CD14-positive monocyte (primary cell): ENCODE data around the gene IRF8. TPM values are rescaled to one million over a fixed set of nuclear protein-coding genes. Genes with fewer than 3 reads are reported as not detected.
A peak's percentile ranks its signal among the peaks of the same experiment; 100 is the strongest.

Experiments
- DNase-seq, 3 donors: peaks; one replicate each; pipeline ENCODE4 v3.0.0-alpha.2; 2011 to 2022
- H2AFZ ChIP-seq: 2 replicates; pipeline ENCODE4 v1.6.0; 2012; ENCODE audit warnings: mild to moderate bottlenecking, low read depth, low read length, inconsistent platforms; ENCODE audit not compliant: insufficient read depth, poor library complexity, severe bottlenecking
- H3K27ac ChIP-seq, 2 donors: 1 replicate in 1 of 2; 2 replicates in 1 of 2; pipeline ENCODE4 v1.5.1; 2012 to 2013; ENCODE audit warnings: low read length in 2 of 2, control low read depth in 1 of 2, inconsistent platforms in 1 of 2, low read depth in 1 of 2, mild to moderate bottlenecking in 1 of 2
- H3K27me3 ChIP-seq, 2 donors: one replicate each; pipeline versions ENCODE4 v1.6.0 to v1.6.1; 2011 to 2013; ENCODE audit warnings: low read length in 2 of 2; ENCODE audit not compliant: control insufficient read depth in 2 of 2, insufficient read depth in 2 of 2
- H3K36me3 ChIP-seq, 2 donors: replicated peaks in 1 of 2; 1 replicate in 1 of 2; 2 replicates in 1 of 2; pipeline versions ENCODE4 v1.5.1 to v1.6.1; 2012 to 2013; ENCODE audit warnings: low read length in 2 of 2, control low read depth in 1 of 2, inconsistent platforms in 1 of 2, mild to moderate bottlenecking in 1 of 2; ENCODE audit not compliant: insufficient read depth in 2 of 2, control insufficient read depth in 1 of 2
- H3K4me1 ChIP-seq, 2 donors: 1 replicate in 1 of 2; 2 replicates in 1 of 2; pipeline versions ENCODE4 v1.5.1 to v1.6.1; 2012 to 2013; ENCODE audit warnings: low read length in 2 of 2, control low read depth in 1 of 2, inconsistent platforms in 1 of 2, mild to moderate bottlenecking in 1 of 2, moderate library complexity in 1 of 2; ENCODE audit not compliant: insufficient read depth in 2 of 2, control insufficient read depth in 1 of 2
- H3K4me2 ChIP-seq: replicated peaks from 2 replicates; pipeline ENCODE3; 2012; ENCODE audit warnings: low read length, moderate library complexity, mild to moderate bottlenecking; ENCODE audit not compliant: poor library complexity, severe bottlenecking; ENCODE audit errors: extremely low read depth
- H3K4me3 ChIP-seq, 3 experiments: fragments of 200-600 bp in 1 of 3; sonication (generic) in 1 of 3; replicated peaks in 1 of 3; 1 replicate in 2 of 3; 2 replicates in 1 of 3; pipeline ENCODE4 v1.5.1; 2011 to 2013; ENCODE audit warnings: low read length in 3 of 3, mild to moderate bottlenecking in 3 of 3, control low read depth in 2 of 3, low read depth in 2 of 3, inconsistent platforms in 1 of 3, moderate library complexity in 1 of 3
- H3K79me2 ChIP-seq: 2 replicates; pipeline ENCODE4 v1.6.0; 2012; ENCODE audit warnings: mild to moderate bottlenecking, control low read depth, inconsistent platforms, low read length, moderate library complexity; ENCODE audit not compliant: insufficient read depth
- H3K9ac ChIP-seq: 2 replicates; pipeline ENCODE4 v1.6.0; 2017; ENCODE audit warnings: low read length, mild to moderate bottlenecking; ENCODE audit not compliant: insufficient read depth, poor library complexity, severe bottlenecking
- H3K9me3 ChIP-seq, 2 donors: replicated peaks in 1 of 2; 1 replicate in 1 of 2; 2 replicates in 1 of 2; pipeline versions ENCODE4 v1.5.1 to v1.6.1; 2012 to 2013; ENCODE audit warnings: low read length in 2 of 2, control low read depth in 1 of 2; ENCODE audit not compliant: control insufficient read depth in 1 of 2, insufficient read depth in 1 of 2
- H4K20me1 ChIP-seq: 2 replicates; pipeline ENCODE4 v1.6.0; 2012; ENCODE audit warnings: mild to moderate bottlenecking, low read length, control low read depth, moderate library complexity; ENCODE audit not compliant: insufficient read depth
- H3K27ac Mint-ChIP-seq, 7 donors: one replicate each; pipeline ENCODE4 v1.8.0; 2020; ENCODE audit warnings: mild to moderate bottlenecking in 7 of 7, mixed read lengths in 7 of 7, moderate library complexity in 6 of 7, inconsistent platforms in 2 of 7
- H3K27me3 Mint-ChIP-seq, 3 donors: one replicate each; pipeline ENCODE4 v1.8.0; 2021 to 2022; ENCODE audit warnings: low read depth in 3 of 3, mild to moderate bottlenecking in 3 of 3, mixed read lengths in 3 of 3, moderate library complexity in 3 of 3, inconsistent platforms in 1 of 3
- H3K36me3 Mint-ChIP-seq, 2 donors: one replicate each; pipeline ENCODE4 v1.8.0; 2020; ENCODE audit warnings: mixed read lengths in 2 of 2, inconsistent platforms in 1 of 2, mild to moderate bottlenecking in 1 of 2
- H3K4me1 Mint-ChIP-seq: one replicate; pipeline ENCODE4 v1.8.0; 2020; ENCODE audit warnings: mild to moderate bottlenecking, mixed read lengths
- H3K4me3 Mint-ChIP-seq, 2 donors: one replicate each; pipeline ENCODE4 v1.8.0; 2020; ENCODE audit warnings: mild to moderate bottlenecking in 2 of 2, mixed read lengths in 2 of 2, moderate library complexity in 1 of 2
- H3K9me3 Mint-ChIP-seq, 7 donors: one replicate each; pipeline ENCODE4 v1.8.0; 2020 to 2022; ENCODE audit warnings: mixed read lengths in 7 of 7, mild to moderate bottlenecking in 6 of 7, moderate library complexity in 6 of 7, inconsistent platforms in 2 of 7
- WGBS: methylation state at CpG from one replicate; pipeline ENCODE4 v1.1.5; 2013; ENCODE audit warnings: missing lambda C conversion rate; ENCODE audit not compliant: insufficient coverage; 5-methylcytosine and 5-hydroxymethylcytosine counted together
- intact Hi-C, 2 donors: fragments of 100-400 bp; cut with micrococcal nuclease; formaldehyde crosslinking; loops; one replicate each; pipeline versions ENCODE4 v1.15.0 to v1.15.1; 2023
- polyA plus RNA-seq, 3 donors: library from polyadenylated mRNA; depleted of rRNA in 1 of 3; unstranded in 2 of 3; stranded (reverse) in 1 of 3; fragments of 300-500 nt in 2 of 3; fragments of >200 nt in 1 of 3; fragmentation: Illumina TruSeq in 2 of 3; gene quantifications; 1 replicate in 2 of 3; 2 replicates in 1 of 3; pipeline ENCODE4 v1.2.3, GENCODE V29; 2012 to 2021
- TF ChIP-seq, protein P1 (sequence below): fragments of 200-600 bp; IDR thresholded peaks from one replicate; pipeline ENCODE4 v1.8.0; 2022; ENCODE audit warnings: antibody characterized with exemption, mild to moderate bottlenecking

The IRF8 gene
- polyA plus RNA-seq, 3 donors, result 157 to 187 (median 184) TPM

DNA sequence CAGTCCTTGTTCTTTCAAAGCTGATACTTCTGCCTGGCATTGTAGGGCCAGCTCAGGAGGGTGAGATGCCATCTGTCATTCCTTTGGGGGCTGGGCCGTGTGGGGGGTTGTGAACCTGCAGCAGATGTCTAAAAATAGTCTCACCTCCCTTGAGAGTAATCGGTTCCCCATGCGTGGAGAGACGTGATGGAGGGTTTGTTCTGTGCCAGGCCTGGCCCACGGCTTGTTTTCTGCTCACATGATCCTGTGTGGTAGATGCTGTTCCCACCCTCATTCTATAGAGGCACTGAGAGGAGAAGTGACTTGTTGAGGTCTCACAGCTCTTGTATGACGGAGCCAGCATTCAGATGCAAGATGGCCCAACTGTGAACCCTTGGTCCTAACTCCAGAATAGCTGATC lies 4.6 kb downstream of the IRF8 start:
- H3K27ac Mint-ChIP-seq, result peak overlapping the region; percentile 92 to 97 (median 93)
- H3K79me2 ChIP-seq, result peaks cover 99% of the 10 kb centered on the region
- peaks cover 69% of the 10 kb centered on the region for H4K20me1 ChIP-seq
- peak overlapping the region; percentile 96 for H3K4me2 ChIP-seq
- peaks cover 62 to 72% of the 10 kb centered on the region in 2 donors for H3K36me3 Mint-ChIP-seq
- no peaks in the 10 kb centered on the region for H3K9me3 Mint-ChIP-seq
- peak overlapping the region; percentile 49 to 89 for H3K27ac ChIP-seq
- peaks cover 0 to 2% (median under 1%) of the 10 kb centered on the region in 3 donors for H3K27me3 Mint-ChIP-seq
- intact Hi-C loops, result loop anchor here (2.0 to 10.0 kb wide), 6 partner anchors 44 to 114 kb away; no protein-coding TSS in a partner anchor
- no peaks in the 10 kb centered on the region for H3K9me3 ChIP-seq
- DNase-seq, result peak in 2 of 3 donors; percentile 40 to 53
- peak overlapping the region; percentile 9 for H3K9ac ChIP-seq
- peaks cover 86% of the 10 kb centered on the region for H3K4me1 Mint-ChIP-seq
- WGBS, result 10% methylated on average over 2 of the region's 6 CpGs
- peak overlapping the region; percentile 91 to 96 for H3K4me3 Mint-ChIP-seq
- H3K4me3 ChIP-seq, result peak overlapping the region in 1 of 3 experiments; percentile 97
- TF ChIP-seq, protein P1, sequence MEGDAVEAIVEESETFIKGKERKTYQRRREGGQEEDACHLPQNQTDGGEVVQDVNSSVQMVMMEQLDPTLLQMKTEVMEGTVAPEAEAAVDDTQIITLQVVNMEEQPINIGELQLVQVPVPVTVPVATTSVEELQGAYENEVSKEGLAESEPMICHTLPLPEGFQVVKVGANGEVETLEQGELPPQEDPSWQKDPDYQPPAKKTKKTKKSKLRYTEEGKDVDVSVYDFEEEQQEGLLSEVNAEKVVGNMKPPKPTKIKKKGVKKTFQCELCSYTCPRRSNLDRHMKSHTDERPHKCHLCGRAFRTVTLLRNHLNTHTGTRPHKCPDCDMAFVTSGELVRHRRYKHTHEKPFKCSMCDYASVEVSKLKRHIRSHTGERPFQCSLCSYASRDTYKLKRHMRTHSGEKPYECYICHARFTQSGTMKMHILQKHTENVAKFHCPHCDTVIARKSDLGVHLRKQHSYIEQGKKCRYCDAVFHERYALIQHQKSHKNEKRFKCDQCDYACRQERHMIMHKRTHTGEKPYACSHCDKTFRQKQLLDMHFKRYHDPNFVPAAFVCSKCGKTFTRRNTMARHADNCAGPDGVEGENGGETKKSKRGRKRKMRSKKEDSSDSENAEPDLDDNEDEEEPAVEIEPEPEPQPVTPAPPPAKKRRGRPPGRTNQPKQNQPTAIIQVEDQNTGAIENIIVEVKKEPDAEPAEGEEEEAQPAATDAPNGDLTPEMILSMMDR, result no peak
- H2AFZ ChIP-seq, result no peak overlapping the region
- peaks cover 83 to 90% of the 10 kb centered on the region in 2 donors for H3K4me1 ChIP-seq
- peaks cover 38 to 49% of the 10 kb centered on the region in 2 donors for H3K36me3 ChIP-seq
- H3K27me3 ChIP-seq, result no peaks in the 10 kb centered on the region

DNA sequence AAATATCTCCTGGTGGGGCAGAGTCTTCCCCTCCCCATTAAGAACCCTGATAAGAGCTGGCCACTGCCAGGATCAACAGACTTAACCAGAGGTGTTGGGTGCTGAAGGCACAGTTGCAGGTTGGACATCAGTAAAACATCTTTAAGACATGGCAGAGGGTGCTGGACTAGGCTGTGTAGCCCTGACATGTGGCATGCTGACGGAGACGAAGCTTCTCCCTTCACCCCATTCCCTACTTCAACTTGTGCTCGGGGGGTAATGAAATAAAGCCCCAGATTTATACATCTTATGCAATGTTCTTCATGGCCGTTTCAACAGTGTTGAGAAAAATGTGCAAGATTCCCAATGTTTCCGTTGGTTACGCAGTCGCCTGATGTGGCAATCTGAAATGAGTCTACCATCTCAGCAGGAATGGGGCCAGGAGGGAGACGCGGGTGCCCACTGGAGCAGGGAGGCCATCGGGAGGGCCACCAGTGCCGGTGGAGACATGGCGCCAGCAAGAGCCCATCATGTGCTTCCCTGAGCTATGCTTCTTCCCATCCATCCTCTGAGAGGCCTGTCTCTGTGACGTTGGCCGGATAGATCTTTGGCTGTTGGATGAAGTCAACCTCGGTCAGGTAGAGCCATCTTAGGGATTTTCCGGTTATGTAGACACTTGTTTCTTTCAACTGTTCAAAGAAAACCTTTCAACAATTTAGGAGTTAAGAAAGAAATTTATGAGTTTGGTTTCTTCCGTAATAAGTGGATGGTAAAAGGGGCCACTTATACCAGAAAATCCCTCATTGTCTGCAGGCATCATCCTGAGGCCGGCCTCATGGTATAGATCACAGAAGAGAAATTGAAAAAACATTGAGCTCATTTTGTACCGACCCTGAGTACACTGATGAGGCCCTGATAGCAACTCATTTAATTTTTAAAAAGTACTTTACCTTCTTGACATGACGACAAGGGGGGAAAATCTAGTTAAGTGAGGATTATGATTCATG lies 6.4 kb downstream of the IRF8 start:
- TF ChIP-seq, protein P1, result no peak
- Mint-ChIP-seq H3K4me1 (peaks cover 98% of the 10 kb centered on the region), H3K27me3 (peaks cover 0 to 4% (median 2%) of the 10 kb centered on the region in 3 donors), H3K36me3 (peaks cover 80 to 84% of the 10 kb centered on the region in 2 donors), H3K9me3 (no peaks in the 10 kb centered on the region), H3K4me3 (peak overlapping the region; percentile 51 to 78), H3K27ac (peak overlapping the region; percentile 91 to 97 (median 93))
- no peak overlapping the region for H3K9ac ChIP-seq
- peaks cover 100% of the 10 kb centered on the region in 2 donors for H3K4me1 ChIP-seq
- H3K4me3 ChIP-seq, result peak overlapping the region in 1 of 3 experiments; percentile 97
- H3K79me2 ChIP-seq, result peaks cover 94% of the 10 kb centered on the region
- DNase-seq, result peak in 2 of 3 donors; percentile 69 to 71
- no peaks in the 10 kb centered on the region for H3K9me3 ChIP-seq
- H3K4me2 ChIP-seq, result peak overlapping the region; percentile 96
- peaks cover 60% of the 10 kb centered on the region for H4K20me1 ChIP-seq
- 23% methylated on average over 11 of the region's 20 CpGs for WGBS
- intact Hi-C loops, result loop anchor here (5.0 to 10.0 kb wide), 2 partner anchors 33 to 79 kb away; no protein-coding TSS in a partner anchor
- peak overlapping the region; percentile 49 to 89 for H3K27ac ChIP-seq
- H3K36me3 ChIP-seq, result peaks cover 51 to 62% of the 10 kb centered on the region in 2 donors
- H3K27me3 ChIP-seq, result no peaks in the 10 kb centered on the region
- no peak overlapping the region for H2AFZ ChIP-seq
